CD4-positive, CD25-positive, alpha-beta regulatory T cell (primary cell): ENCODE results near the gene NEDD8. TPM values are rescaled to one million over a fixed set of nuclear protein-coding genes. Genes with fewer than 3 reads are reported as not detected.

ENCODE experiments used
- ATAC-seq, 2 donors: fragments of 150-1000 bp; cut with Tn5 transposase; one replicate each; pipeline ENCODE4 v1.10.0; 2021; ENCODE audit warnings: low read depth in 2 of 2, moderate number of reproducible peaks in 2 of 2, moderate library complexity in 1 of 2
- DNase-seq, 3 donors: peaks; one replicate each; pipeline versions ENCODE4 v3.0.0 to v3.0.0-alpha.2; 2012 to 2022; ENCODE audit warnings: mixed read lengths in 1 of 3
- H3K27ac ChIP-seq: one replicate; pipeline ENCODE4 v1.7.0; 2013; ENCODE audit warnings: mild to moderate bottlenecking, low read length; ENCODE audit not compliant: insufficient read depth, poor library complexity, severe bottlenecking
- H3K27me3 ChIP-seq: one replicate; pipeline ENCODE4 v1.7.0; 2013; ENCODE audit warnings: low read length; ENCODE audit not compliant: control insufficient read depth, insufficient read depth
- H3K36me3 ChIP-seq: one replicate; pipeline ENCODE4 v1.7.0; 2013; ENCODE audit warnings: mild to moderate bottlenecking, low read length, moderate library complexity; ENCODE audit not compliant: control insufficient read depth, insufficient read depth
- H3K4me1 ChIP-seq: 2 replicates; pipeline ENCODE4 v1.7.0; 2013; ENCODE audit warnings: mild to moderate bottlenecking, low read length; ENCODE audit not compliant: insufficient read depth, control insufficient read depth, poor library complexity, severe bottlenecking
- H3K4me3 ChIP-seq: one replicate; pipeline ENCODE4 v1.7.0; 2013; ENCODE audit warnings: low read depth, mild to moderate bottlenecking, low read length, moderate library complexity
- H3K9me3 ChIP-seq, 2 experiments: 1 replicate in 1 of 2; 2 replicates in 1 of 2; pipeline ENCODE4 v1.7.0; 2013; ENCODE audit warnings: low read length in 2 of 2, mild to moderate bottlenecking in 1 of 2, moderate library complexity in 1 of 2; ENCODE audit not compliant: control insufficient read depth in 2 of 2
- H3K27ac Mint-ChIP-seq, 3 donors: one replicate each; pipeline ENCODE4 v1.8.0; 2020 to 2022; ENCODE audit warnings: mild to moderate bottlenecking in 3 of 3, mixed read lengths in 3 of 3, moderate library complexity in 2 of 3
- H3K27me3 Mint-ChIP-seq: one replicate; pipeline ENCODE4 v1.8.0; 2022; ENCODE audit warnings: mild to moderate bottlenecking, mixed read lengths
- H3K36me3 Mint-ChIP-seq: one replicate; pipeline ENCODE4 v1.8.0; 2020; ENCODE audit warnings: mixed read lengths
- H3K4me1 Mint-ChIP-seq, 4 donors: one replicate each; pipeline ENCODE4 v1.8.0; 2020 to 2022; ENCODE audit warnings: mixed read lengths in 4 of 4, mild to moderate bottlenecking in 1 of 4
- H3K4me3 Mint-ChIP-seq, 4 donors: one replicate each; pipeline ENCODE4 v1.8.0; 2020 to 2022; ENCODE audit warnings: mild to moderate bottlenecking in 4 of 4, mixed read lengths in 4 of 4, moderate library complexity in 3 of 4
- H3K9me3 Mint-ChIP-seq, 7 donors: one replicate each; pipeline ENCODE4 v1.8.0; 2020 to 2022; ENCODE audit warnings: mixed read lengths in 7 of 7, mild to moderate bottlenecking in 3 of 7, moderate library complexity in 2 of 7
- polyA plus RNA-seq, 4 donors: library from polyadenylated mRNA; unstranded; fragments of 300-500 nt; fragmentation: Illumina TruSeq; gene quantifications; one replicate each; pipeline ENCODE4 v1.2.3, GENCODE V29; 2021
- total RNA-seq: library from RNA; stranded (reverse); gene quantifications from one replicate; pipeline ENCODE4 v1.2.3, GENCODE V29; 2022

Gene NEDD8
- total and polyA plus RNA-seq, 5 donors from 2014 or later, result 89.1 to 440 (median 345) TPM

DNA sequence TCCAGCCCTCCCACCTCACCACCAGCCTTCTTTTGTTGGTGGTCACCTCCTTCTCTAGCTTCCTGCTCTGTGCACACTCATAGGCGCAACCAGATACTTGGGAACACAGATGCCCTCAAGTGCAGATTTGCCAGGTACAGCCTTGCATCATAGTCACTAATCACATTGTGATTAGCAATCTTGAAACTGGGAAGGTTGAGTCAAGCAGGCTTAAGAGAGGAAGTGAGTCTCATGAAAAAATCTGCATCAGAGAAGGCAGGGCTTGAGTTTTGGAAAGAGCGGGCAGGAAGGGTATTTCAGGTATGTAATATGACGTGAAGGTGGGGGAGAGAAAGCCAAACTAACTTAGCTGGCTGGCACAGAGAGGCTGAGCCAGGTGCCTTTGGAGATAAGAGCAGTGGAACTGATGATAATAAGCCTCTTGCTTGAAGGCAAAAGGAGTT is 42.0 kb upstream of the NEDD8 start:
- peak overlapping the region; percentile 46 for H3K4me3 ChIP-seq
- Mint-ChIP-seq H3K4me3 (peak overlapping the region; percentile 16 to 68 (median 57)), H3K27ac (peak overlapping the region; percentile 45 to 98 (median 97)), H3K27me3 (no peaks in the 10 kb centered on the region), H3K9me3 (no peaks in the 10 kb centered on the region), H3K4me1 (peaks cover 30 to 62% (median 44%) of the 10 kb centered on the region in 4 donors), H3K36me3 (no peaks in the 10 kb centered on the region)
- no peaks in the 10 kb centered on the region for H3K27me3 ChIP-seq
- H3K27ac ChIP-seq, result peak overlapping the region; percentile 98
- peaks cover 2% of the 10 kb centered on the region for H3K36me3 ChIP-seq
- H3K4me1 ChIP-seq, result peaks cover 37% of the 10 kb centered on the region
- ATAC-seq, result peak in 1 of 2 donors; percentile 2
- DNase-seq, result peak; percentile 13 to 76 (median 57)
- H3K9me3 ChIP-seq, result no peaks in the 10 kb centered on the region

DNA sequence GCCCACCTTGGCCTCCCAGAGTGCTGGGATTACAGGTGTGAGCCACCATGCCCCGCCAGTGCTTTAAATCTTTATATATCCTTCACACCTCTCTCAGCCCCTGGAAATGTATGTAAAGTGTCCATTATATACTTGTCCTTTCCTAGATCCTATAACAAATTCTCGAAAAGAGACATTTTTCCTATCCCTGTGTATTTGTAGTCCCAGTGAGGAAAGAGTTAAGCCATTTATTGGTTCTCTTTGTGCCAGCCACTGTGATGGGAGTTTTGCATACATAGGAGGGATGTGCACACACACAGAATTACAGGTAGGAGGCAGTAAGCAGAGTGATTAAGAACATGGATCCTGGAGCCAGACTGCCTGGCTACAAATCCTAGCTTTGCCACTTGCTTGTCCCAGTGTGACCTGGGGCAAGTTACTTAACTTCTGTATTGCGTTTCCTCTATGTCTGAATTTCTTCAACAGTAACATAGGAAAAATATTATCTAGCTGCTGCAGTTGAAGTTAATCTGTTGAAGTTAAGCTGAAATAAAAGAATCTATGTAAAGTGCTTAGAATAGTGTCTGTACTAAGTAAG is 41.3 kb upstream of the NEDD8 start:
- peaks cover 32% of the 10 kb centered on the region for H3K4me1 ChIP-seq
- Mint-ChIP-seq H3K9me3 (no peaks in the 10 kb centered on the region), H3K4me3 (peak overlapping the region; percentile 16 to 68 (median 57)), H3K4me1 (peaks cover 26 to 56% (median 40%) of the 10 kb centered on the region in 4 donors), H3K36me3 (no peaks in the 10 kb centered on the region), H3K27ac (peak overlapping the region; percentile 45 to 98 (median 97)), H3K27me3 (no peaks in the 10 kb centered on the region)
- H3K36me3 ChIP-seq, result peaks cover 6% of the 10 kb centered on the region
- peak overlapping the region; percentile 46 for H3K4me3 ChIP-seq
- no peaks in the 10 kb centered on the region for H3K27me3 ChIP-seq
- DNase-seq, result peak in 1 of 3 donors; percentile 21
- ATAC-seq, result no peak
- no peaks in the 10 kb centered on the region for H3K9me3 ChIP-seq
- H3K27ac ChIP-seq, result peak overlapping the region; percentile 98

DNA sequence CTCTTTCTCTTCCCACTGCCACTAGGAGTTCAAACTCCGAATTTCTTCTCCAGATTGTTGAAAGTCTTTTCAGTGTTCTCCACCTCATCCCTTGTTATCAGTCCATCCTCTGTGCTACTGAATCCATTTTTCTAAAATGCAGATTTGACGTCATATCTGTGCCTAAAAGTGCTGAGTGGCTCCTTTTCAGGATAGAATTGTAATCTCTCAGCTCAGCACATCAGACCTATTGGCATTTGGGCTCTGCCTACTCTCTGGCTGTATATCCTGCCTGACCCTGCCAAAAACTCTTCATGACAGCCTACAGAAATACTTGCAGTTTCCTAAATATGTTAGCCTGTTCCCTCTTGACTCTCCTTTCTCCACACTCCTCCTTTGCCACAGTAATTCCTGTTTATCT is 40.3 kb upstream of the NEDD8 start:
- H3K9me3 Mint-ChIP-seq, result no peaks in the 10 kb centered on the region
- peaks cover under 1% of the 10 kb centered on the region for H3K36me3 Mint-ChIP-seq
- H3K36me3 ChIP-seq, result peaks cover 7% of the 10 kb centered on the region
- no peaks in the 10 kb centered on the region for H3K9me3 ChIP-seq
- no peaks in the 10 kb centered on the region for H3K27me3 Mint-ChIP-seq
- ATAC-seq (no peak), DNase-seq (no peak)
- peak overlapping the region; percentile 63 to 94 (median 82) for H3K4me3 Mint-ChIP-seq
- H3K27me3 ChIP-seq, result no peaks in the 10 kb centered on the region
- peaks cover 23 to 50% (median 36%) of the 10 kb centered on the region in 4 donors for H3K4me1 Mint-ChIP-seq
- H3K27ac ChIP-seq, result peak overlapping the region; percentile 98
- H3K4me1 ChIP-seq, result peaks cover 32% of the 10 kb centered on the region
- H3K27ac Mint-ChIP-seq, result peak overlapping the region; percentile 97 to 100 (median 99)
- peak overlapping the region; percentile 71 for H3K4me3 ChIP-seq

DNA sequence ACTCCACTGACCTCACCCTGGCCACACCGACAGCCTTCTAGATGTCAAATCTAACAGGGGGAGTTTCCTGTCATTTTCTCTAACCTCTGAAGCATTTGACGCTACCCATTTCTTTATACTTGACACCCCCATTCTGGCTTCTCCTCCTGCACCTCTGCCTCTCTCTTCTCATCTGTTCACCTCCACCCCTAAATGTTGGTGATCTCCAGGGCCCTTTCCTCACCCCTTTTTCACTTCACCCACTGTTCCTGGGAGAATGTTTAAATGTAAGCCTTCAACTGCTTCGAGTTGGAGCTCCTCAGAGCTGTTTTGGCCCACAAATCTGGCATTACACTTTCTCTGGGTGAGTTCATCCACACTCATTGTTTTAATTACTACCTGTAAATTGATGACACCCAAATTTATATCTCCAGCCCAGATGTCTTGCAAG is 39.7 kb upstream of the NEDD8 start:
- peaks cover 23 to 51% (median 34%) of the 10 kb centered on the region in 4 donors for H3K4me1 Mint-ChIP-seq
- no peaks in the 10 kb centered on the region for H3K27me3 Mint-ChIP-seq
- H3K27ac Mint-ChIP-seq, result peak overlapping the region; percentile 97 to 100 (median 99)
- Histone ChIP-seq H3K4me1 (peaks cover 32% of the 10 kb centered on the region), H3K27ac (peak overlapping the region; percentile 98), H3K27me3 (no peaks in the 10 kb centered on the region), H3K36me3 (peaks cover 13% of the 10 kb centered on the region), H3K4me3 (peak overlapping the region; percentile 71), H3K9me3 (no peaks in the 10 kb centered on the region)
- DNase-seq (no peak), ATAC-seq (no peak)
- H3K36me3 Mint-ChIP-seq, result peaks cover 6% of the 10 kb centered on the region
- H3K4me3 Mint-ChIP-seq, result peak overlapping the region; percentile 78 to 94 (median 82)
- no peaks in the 10 kb centered on the region for H3K9me3 Mint-ChIP-seq

DNA sequence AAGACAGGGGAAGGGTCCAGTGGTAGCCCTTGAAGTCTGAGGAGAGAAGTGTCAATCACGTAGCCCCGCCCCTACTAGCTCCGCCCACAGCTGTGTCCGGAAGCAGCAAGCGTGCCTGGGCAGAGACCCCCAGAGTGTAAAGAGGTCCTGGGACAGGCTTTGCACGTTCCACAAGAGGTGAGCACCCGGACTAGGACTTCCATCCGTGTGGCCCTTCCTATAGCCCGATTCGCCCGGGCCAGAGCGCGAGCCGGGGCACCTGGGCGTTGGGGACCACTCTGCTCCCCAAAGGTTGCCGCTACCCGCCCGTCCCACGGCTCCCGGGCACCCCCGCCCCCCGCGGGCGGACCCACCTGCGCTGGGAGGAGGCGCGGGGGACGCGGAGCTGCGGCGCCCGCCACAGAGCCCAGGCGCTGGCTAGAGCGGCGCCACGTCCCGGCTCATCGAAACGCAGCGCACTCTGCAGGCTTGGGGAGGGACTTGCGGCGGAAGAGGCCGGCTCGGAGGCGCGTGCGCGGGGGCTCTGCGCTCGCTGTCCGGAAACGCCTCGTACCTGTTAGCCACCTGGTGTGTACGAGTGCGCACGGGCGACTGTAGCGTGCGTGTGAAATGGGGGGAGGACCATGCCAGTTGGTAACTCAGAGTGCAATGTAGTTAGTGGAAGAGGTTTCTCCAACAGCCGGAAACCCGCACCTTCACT is 39.1 kb upstream of the NEDD8 start, which contains the start of gene RABGGTA:
Gene RABGGTA (minus strand): TSS at position 464 of the 700 bp plus-strand sequence. CDS start 482 bp downstream, outside the sequence.
- Mint-ChIP-seq H3K4me1 (peaks cover 23 to 53% (median 33%) of the 10 kb centered on the region in 4 donors), H3K4me3 (peak within 1 kb of the TSS; percentile 86 to 95 (median 92))

DNA sequence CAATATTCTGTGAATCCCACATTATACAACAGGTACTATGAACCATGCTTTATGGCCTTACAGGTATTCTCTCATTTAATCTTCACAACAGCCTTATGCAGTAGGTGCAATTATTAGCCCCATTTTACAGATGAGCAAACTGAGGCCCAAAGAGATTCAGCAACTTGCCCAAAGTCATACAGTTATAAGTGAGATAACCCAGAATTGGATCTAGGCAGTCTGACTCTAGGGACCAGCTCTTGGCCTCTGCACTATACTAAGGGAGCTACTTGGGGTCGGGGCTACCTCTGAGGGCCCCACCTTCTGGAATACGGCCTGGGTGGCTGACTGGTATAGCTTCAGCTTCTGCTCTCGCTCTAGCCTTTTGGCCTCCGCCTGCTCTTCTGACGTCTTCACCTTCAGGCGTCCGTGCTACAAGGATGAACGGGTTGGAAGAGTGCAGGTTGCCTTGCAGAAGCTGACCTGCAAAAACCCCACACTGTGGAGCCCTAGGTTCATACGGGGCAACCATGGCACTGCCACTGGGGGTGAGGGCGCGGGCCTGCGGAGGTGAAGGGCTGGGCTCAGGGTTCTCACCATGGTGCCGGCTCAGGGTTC is 38.5 kb upstream of the NEDD8 start:
- Mint-ChIP-seq H3K36me3 (peaks cover 17% of the 10 kb centered on the region), H3K4me1 (peaks cover 23 to 53% (median 33%) of the 10 kb centered on the region in 4 donors), H3K4me3 (peak overlapping the region; percentile 86 to 95 (median 92)), H3K27ac (peak overlapping the region in 2 of 3 donors; percentile 97 to 98), H3K27me3 (no peaks in the 10 kb centered on the region), H3K9me3 (no peaks in the 10 kb centered on the region)
- H3K4me1 ChIP-seq, result peaks cover 32% of the 10 kb centered on the region
- peak overlapping the region; percentile 98 for H3K27ac ChIP-seq
- ATAC-seq (no peak), DNase-seq (no peak)
- H3K9me3 ChIP-seq, result no peaks in the 10 kb centered on the region
- peak overlapping the region; percentile 79 for H3K4me3 ChIP-seq
- H3K27me3 ChIP-seq, result no peaks in the 10 kb centered on the region
- peaks cover 23% of the 10 kb centered on the region for H3K36me3 ChIP-seq

More for the DNA sequence above, 39.1 kb upstream of the NEDD8 start, which contains the start of gene RABGGTA:
- Histone ChIP-seq H3K4me1 (peaks cover 32% of the 10 kb centered on the region), H3K4me3 (peak within 1 kb of the TSS; percentile 79), H3K36me3 (peaks cover 19% of the 10 kb centered on the region), H3K27me3 (no peaks in the 10 kb centered on the region), H3K27ac (peak within 1 kb of the TSS; percentile 98), H3K9me3 (no peaks in the 10 kb centered on the region)
- peak; percentile 88 to 98 (median 96) for DNase-seq
- Mint-ChIP-seq H3K27ac (peak within 1 kb of the TSS; percentile 97 to 100 (median 99)), H3K27me3 (no peaks in the 10 kb centered on the region), H3K9me3 (no peaks in the 10 kb centered on the region), H3K36me3 (peaks cover 12% of the 10 kb centered on the region)
- peak; percentile 92 to 94 for ATAC-seq

DNA sequence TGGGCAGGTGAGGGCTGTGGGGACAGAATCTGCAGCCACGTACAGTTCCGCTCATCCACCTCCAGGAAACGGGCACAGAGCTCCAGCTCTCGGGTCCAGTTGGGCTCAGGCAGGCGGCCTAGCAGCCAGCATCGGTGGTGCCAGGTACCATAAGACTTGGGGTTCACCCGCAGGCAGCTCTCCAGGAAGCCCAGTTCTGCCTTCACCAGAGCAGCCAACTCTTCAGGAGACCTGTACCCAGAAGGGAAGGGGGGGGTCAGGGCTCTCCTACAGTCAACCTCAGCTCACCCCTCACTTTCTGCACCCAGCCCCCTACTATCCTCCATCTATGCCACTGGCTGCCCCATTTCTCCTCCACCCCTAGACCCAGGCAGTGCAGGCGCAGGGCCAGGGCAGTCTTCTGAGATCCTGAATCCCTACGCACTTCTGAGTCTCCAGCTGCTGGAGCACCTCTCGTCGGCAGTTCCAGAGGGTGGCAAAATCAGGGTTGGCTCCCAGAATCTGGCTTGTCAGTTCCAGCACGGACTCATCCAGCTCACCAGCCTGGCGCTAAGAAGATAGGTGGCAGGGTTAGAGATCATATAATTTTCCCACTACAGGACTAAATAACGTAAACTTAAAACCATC is 37.9 kb upstream of the NEDD8 start:
- H3K36me3 Mint-ChIP-seq, result peaks cover 17% of the 10 kb centered on the region
- H3K27me3 Mint-ChIP-seq, result no peaks in the 10 kb centered on the region
- peaks cover 23 to 49% (median 31%) of the 10 kb centered on the region in 4 donors for H3K4me1 Mint-ChIP-seq
- Histone ChIP-seq H3K27me3 (no peaks in the 10 kb centered on the region), H3K9me3 (no peaks in the 10 kb centered on the region), H3K4me1 (peaks cover 32% of the 10 kb centered on the region), H3K27ac (no peak overlapping the region), H3K36me3 (peaks cover 26% of the 10 kb centered on the region), H3K4me3 (no peak overlapping the region)
- no peak for ATAC-seq
- no peaks in the 10 kb centered on the region for H3K9me3 Mint-ChIP-seq
- H3K4me3 Mint-ChIP-seq, result peak overlapping the region; percentile 86 to 95 (median 92)
- no peak for DNase-seq
- peak overlapping the region in 2 of 3 donors; percentile 97 to 98 for H3K27ac Mint-ChIP-seq
